WTC11 (cell line): ENCODE measurements around the gene ZFP36L1. TPM values are rescaled to one million over a fixed set of nuclear protein-coding genes. Genes with fewer than 3 reads are reported as not detected.

Experiments used
- ATAC-seq: fragments of 200-7000 bp; cut with Tn5 transposase; 2 replicates; pipeline ENCODE4 v1.10.0; 2021; ENCODE audit warnings: mild to moderate bottlenecking, moderate library complexity
- CTCF ChIA-PET: fragments of 300-600 bp; sonication (Branson Sonifier 250); formaldehyde crosslinking; loops from one replicate; lab custom pipeline; 2021; ENCODE audit warnings: antibody characterized with exemption; lab: Charles Lee
- POLR2A ChIA-PET: fragments of 350-600 bp; sonication (Branson Sonifier 250); formaldehyde crosslinking; loops from one replicate; lab custom pipeline; 2021; ENCODE audit warnings: antibody characterized with exemption; lab: Charles Lee
- DNase-seq: peaks from one replicate; pipeline ENCODE4 v3.0.0; 2021; ENCODE audit warnings: low spot score
- H3K27ac Mint-ChIP-seq: 2 replicates; pipeline ENCODE4 v1.8.0; 2021; ENCODE audit warnings: mixed read lengths
- H3K27me3 Mint-ChIP-seq: 2 replicates; pipeline ENCODE4 v1.8.0; 2021; ENCODE audit warnings: low read depth, mild to moderate bottlenecking, moderate library complexity, mixed read lengths
- H3K36me3 Mint-ChIP-seq: 2 replicates; pipeline ENCODE4 v1.8.0; 2021; ENCODE audit warnings: mixed read lengths
- H3K4me1 Mint-ChIP-seq: 2 replicates; pipeline ENCODE4 v1.8.0; 2022; ENCODE audit warnings: mixed read lengths
- H3K4me3 Mint-ChIP-seq: 2 replicates; pipeline ENCODE4 v1.8.0; 2021; ENCODE audit warnings: mild to moderate bottlenecking, moderate library complexity, mixed read lengths
- H3K9me3 Mint-ChIP-seq: 2 replicates; pipeline ENCODE4 v1.8.0; 2021; ENCODE audit warnings: mixed read lengths
- ATF1 ChIP-seq: sonication (generic); formaldehyde crosslinking; IDR thresholded peaks from 2 replicates; pipeline ENCODE4 v1.8.1; 2023; ENCODE audit warnings: mild to moderate bottlenecking, moderate library complexity, missing genetic modification reagents
- CREM ChIP-seq: sonication (generic); formaldehyde crosslinking; IDR thresholded peaks from 2 replicates; pipeline ENCODE4 v1.8.1; 2022; ENCODE audit warnings: mild to moderate bottlenecking, missing genetic modification reagents, moderate library complexity
- ERG ChIP-seq: fragments of 250-450 bp; sonication (Bioruptor Pico); IDR thresholded peaks from 2 replicates; pipeline ENCODE4 v1.8.0; 2021; ENCODE audit warnings: mild to moderate bottlenecking
- ESRRA ChIP-seq: sonication (generic); formaldehyde crosslinking; IDR thresholded peaks from 2 replicates; pipeline ENCODE4 v1.8.1; 2022; ENCODE audit warnings: mild to moderate bottlenecking, missing genetic modification reagents, borderline replicate concordance
- ETV6 ChIP-seq: sonication (generic); formaldehyde crosslinking; IDR thresholded peaks from 2 replicates; pipeline ENCODE4 v1.8.1; 2022; ENCODE audit warnings: mild to moderate bottlenecking, missing genetic modification reagents
- JAZF1 ChIP-seq: fragments of 250-450 bp; sonication (Bioruptor Pico); IDR thresholded peaks from 2 replicates; pipeline ENCODE4 v1.9.0; 2021; ENCODE audit warnings: moderate library complexity, mild to moderate bottlenecking, inconsistent platforms
- MYBL2 ChIP-seq: sonication (generic); formaldehyde crosslinking; IDR thresholded peaks from 2 replicates; pipeline ENCODE4 v1.8.1; 2023; ENCODE audit warnings: mild to moderate bottlenecking, moderate library complexity, missing genetic modification reagents
- NR2C2 ChIP-seq: sonication (generic); formaldehyde crosslinking; IDR thresholded peaks from 2 replicates; pipeline ENCODE4 v1.8.0; 2022; ENCODE audit warnings: mild to moderate bottlenecking, missing genetic modification reagents
- NR3C1 ChIP-seq: sonication (generic); formaldehyde crosslinking; conservative IDR thresholded peaks from 2 replicates; pipeline ENCODE4 v1.8.1; 2023; ENCODE audit warnings: low read depth, mild to moderate bottlenecking, missing genetic modification reagents
- OVOL2 ChIP-seq: fragments of 250-450 bp; sonication (Bioruptor Pico); IDR thresholded peaks from 2 replicates; pipeline ENCODE4 v1.9.0; 2021; ENCODE audit warnings: mild to moderate bottlenecking, borderline replicate concordance
- PRRX2 ChIP-seq: fragments of 250-450 bp; sonication (Bioruptor Pico); IDR thresholded peaks from 2 replicates; pipeline ENCODE4 v1.8.0; 2021; ENCODE audit warnings: mild to moderate bottlenecking
- SMAD4 ChIP-seq: sonication (generic); formaldehyde crosslinking; IDR thresholded peaks from 2 replicates; pipeline ENCODE4 v1.8.0; 2022; ENCODE audit warnings: mild to moderate bottlenecking, missing genetic modification reagents
- USF2 ChIP-seq: sonication (generic); formaldehyde crosslinking; IDR thresholded peaks from 2 replicates; pipeline ENCODE4 v1.8.1; 2023; ENCODE audit warnings: mild to moderate bottlenecking, missing genetic modification reagents, moderate library complexity
- ZNF121 ChIP-seq: sonication (generic); formaldehyde crosslinking; IDR thresholded peaks from 2 replicates; pipeline ENCODE4 v1.8.0; 2023; ENCODE audit warnings: missing genetic modification reagents
- ZNF138 ChIP-seq: sonication (generic); formaldehyde crosslinking; conservative IDR thresholded peaks from 2 replicates; pipeline ENCODE4 v1.8.1; 2022; ENCODE audit warnings: mild to moderate bottlenecking, moderate library complexity, missing genetic modification reagents
- ZNF423 ChIP-seq: fragments of 250-450 bp; sonication (Bioruptor Pico); IDR thresholded peaks from 2 replicates; pipeline ENCODE4 v2.1.2; 2022; ENCODE audit warnings: mild to moderate bottlenecking, moderate library complexity
- total RNA-seq: library from RNA; stranded (reverse); gene quantifications from 3 replicates; pipeline ENCODE4 v1.2.3, GENCODE V29; 2021
- TF ChIP-seq, protein P1 (sequence below): fragments of 250-450 bp; sonication (Bioruptor Pico); IDR thresholded peaks from 2 replicates; pipeline ENCODE4 v1.9.0; 2021; ENCODE audit warnings: mild to moderate bottlenecking
- TF ChIP-seq, protein P2 (sequence below): sonication (generic); formaldehyde crosslinking; IDR thresholded peaks from 2 replicates; pipeline ENCODE4 v1.8.0; 2023; ENCODE audit warnings: missing genetic modification reagents
- TF ChIP-seq, protein P3 (sequence below): sonication (generic); formaldehyde crosslinking; IDR thresholded peaks from 2 replicates; pipeline ENCODE4 v1.8.0; 2022; ENCODE audit warnings: mild to moderate bottlenecking, missing genetic modification reagents
- TF ChIP-seq, protein P4 (sequence below): sonication (generic); formaldehyde crosslinking; IDR thresholded peaks from 2 replicates; pipeline ENCODE4 v1.8.1; 2022; ENCODE audit warnings: mild to moderate bottlenecking, missing genetic modification reagents, moderate library complexity, borderline replicate concordance

ZFP36L1 gene
- total RNA-seq, 1 experiment from 2014 or later = 132 TPM

GRCh38 chr14:68836082-68836481 is 43.2 kb upstream of the ZFP36L1 start:
- Mint-ChIP-seq H3K4me1 (no peaks in the 10 kb centered on the region), H3K27me3 (no peaks in the 10 kb centered on the region; the same call in 1 of the 2 replicates), H3K4me3 (no peak overlapping the region), H3K27ac (no peak overlapping the region), H3K9me3 (peaks cover 39% of the 10 kb centered on the region), H3K36me3 (peaks cover 15% of the 10 kb centered on the region)
- TF ChIP-seq PRRX2 (CRISPR knock-in tag) (no peak), CREM (CRISPR knock-in tag) (no peak), MYBL2 (CRISPR knock-in tag) (no peak), OVOL2 (CRISPR knock-in tag) (no peak), JAZF1 (CRISPR knock-in tag) (no peak), ETV6 (no peak), ZNF423 (CRISPR knock-in tag) (no peak), NR2C2 (CRISPR knock-in tag) (no peak), SMAD4 (CRISPR knock-in tag) (no peak), ERG (CRISPR knock-in tag) (no peak), ZNF121 (CRISPR knock-in tag) (no peak), ZNF138 (CRISPR knock-in tag) (no peak), ATF1 (CRISPR knock-in tag) (no peak), USF2 (CRISPR knock-in tag) (no peak), NR3C1 (CRISPR knock-in tag) (no peak)
- TF ChIP-seq, protein P1, sequence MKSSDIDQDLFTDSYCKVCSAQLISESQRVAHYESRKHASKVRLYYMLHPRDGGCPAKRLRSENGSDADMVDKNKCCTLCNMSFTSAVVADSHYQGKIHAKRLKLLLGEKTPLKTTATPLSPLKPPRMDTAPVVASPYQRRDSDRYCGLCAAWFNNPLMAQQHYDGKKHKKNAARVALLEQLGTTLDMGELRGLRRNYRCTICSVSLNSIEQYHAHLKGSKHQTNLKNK = no peak
- TF ChIP-seq, protein P2, sequence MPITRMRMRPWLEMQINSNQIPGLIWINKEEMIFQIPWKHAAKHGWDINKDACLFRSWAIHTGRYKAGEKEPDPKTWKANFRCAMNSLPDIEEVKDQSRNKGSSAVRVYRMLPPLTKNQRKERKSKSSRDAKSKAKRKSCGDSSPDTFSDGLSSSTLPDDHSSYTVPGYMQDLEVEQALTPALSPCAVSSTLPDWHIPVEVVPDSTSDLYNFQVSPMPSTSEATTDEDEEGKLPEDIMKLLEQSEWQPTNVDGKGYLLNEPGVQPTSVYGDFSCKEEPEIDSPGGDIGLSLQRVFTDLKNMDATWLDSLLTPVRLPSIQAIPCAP = no peak
- TF ChIP-seq, protein P3, sequence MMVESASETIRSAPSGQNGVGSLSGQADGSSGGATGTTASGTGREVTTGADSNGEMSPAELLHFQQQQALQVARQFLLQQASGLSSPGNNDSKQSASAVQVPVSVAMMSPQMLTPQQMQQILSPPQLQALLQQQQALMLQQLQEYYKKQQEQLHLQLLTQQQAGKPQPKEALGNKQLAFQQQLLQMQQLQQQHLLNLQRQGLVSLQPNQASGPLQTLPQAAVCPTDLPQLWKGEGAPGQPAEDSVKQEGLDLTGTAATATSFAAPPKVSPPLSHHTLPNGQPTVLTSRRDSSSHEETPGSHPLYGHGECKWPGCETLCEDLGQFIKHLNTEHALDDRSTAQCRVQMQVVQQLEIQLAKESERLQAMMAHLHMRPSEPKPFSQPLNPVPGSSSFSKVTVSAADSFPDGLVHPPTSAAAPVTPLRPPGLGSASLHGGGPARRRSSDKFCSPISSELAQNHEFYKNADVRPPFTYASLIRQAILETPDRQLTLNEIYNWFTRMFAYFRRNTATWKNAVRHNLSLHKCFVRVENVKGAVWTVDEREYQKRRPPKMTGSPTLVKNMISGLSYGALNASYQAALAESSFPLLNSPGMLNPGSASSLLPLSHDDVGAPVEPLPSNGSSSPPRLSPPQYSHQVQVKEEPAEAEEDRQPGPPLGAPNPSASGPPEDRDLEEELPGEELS (CRISPR knock-in tag) = no peak
- TF ChIP-seq, protein P4, sequence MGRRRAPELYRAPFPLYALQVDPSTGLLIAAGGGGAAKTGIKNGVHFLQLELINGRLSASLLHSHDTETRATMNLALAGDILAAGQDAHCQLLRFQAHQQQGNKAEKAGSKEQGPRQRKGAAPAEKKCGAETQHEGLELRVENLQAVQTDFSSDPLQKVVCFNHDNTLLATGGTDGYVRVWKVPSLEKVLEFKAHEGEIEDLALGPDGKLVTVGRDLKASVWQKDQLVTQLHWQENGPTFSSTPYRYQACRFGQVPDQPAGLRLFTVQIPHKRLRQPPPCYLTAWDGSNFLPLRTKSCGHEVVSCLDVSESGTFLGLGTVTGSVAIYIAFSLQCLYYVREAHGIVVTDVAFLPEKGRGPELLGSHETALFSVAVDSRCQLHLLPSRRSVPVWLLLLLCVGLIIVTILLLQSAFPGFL (CRISPR knock-in tag) = no peak
- POLR2A ChIA-PET = no interaction called here
- ATAC-seq (no peak), DNase-seq (no peak)
- CTCF ChIA-PET = no interaction called here

- no peaks in the 10 kb centered on the region; the same call in 1 of the 2 replicates for H3K27me3 Mint-ChIP-seq
- ChIA-PET CTCF (interaction anchor here (0.7 to 1.7 kb wide), 2 partner anchors 9 to 460 kb away, joined by 4 to 8 read pairs; no protein-coding TSS in a partner anchor), POLR2A (interaction anchor here (0.7 kb wide), 1 partner anchor 28 kb away, joined by 5 read pairs; no protein-coding TSS in a partner anchor)
- no peaks in the 10 kb centered on the region for H3K4me1 Mint-ChIP-seq
- H3K9me3 Mint-ChIP-seq = peaks cover 44% of the 10 kb centered on the region
- no peak overlapping the region for H3K27ac Mint-ChIP-seq
- H3K36me3 Mint-ChIP-seq = peaks cover 15% of the 10 kb centered on the region
- TF ChIP-seq ZNF423 (CRISPR knock-in tag) = no peak
- TF ChIP-seq ESRRA (CRISPR knock-in tag) = no peak
- no peak for ATAC-seq
- no peak for DNase-seq
- H3K4me3 Mint-ChIP-seq = no peak overlapping the region
These were observed 41.9 kb upstream of the ZFP36L1 start for GRCh38 chr14:68834816-68835215.
